GM21447 (cell line): ENCODE results near the gene SPAG4.

ENCODE experiments used
- ATAC-seq: cut with Tn5 transposase; IDR thresholded peaks from one replicate; pipeline ENCODE4 v1.9.1; 2021; ENCODE audit not compliant: unreplicated experiment

SPAG4 gene

GRCh38 chr20:35619196-35620095, 3.8 kb downstream of the SPAG4 start:
- ATAC-seq, result peak; percentile 31

- ATAC-seq, result no peak
Measured at GRCh38 chr20:35620818-35621559, 5.4 kb downstream of the SPAG4 start.

GRCh38 chr20:35621560-35621946, 5.9 kb downstream of the SPAG4 start:
- ATAC-seq, result no peak

- no peak for ATAC-seq
Measured at GRCh38 chr20:35625584-35626385, 10.2 kb downstream of the SPAG4 start.

- ATAC-seq, result no peak
Measured at GRCh38 chr20:35626386-35627001, 10.9 kb downstream of the SPAG4 start.

- ATAC-seq, result no peak
Measured at GRCh38 chr20:35627121-35627520, 11.5 kb downstream of the SPAG4 start.

GRCh38 chr20:35629427-35630145, 14.0 kb downstream of the SPAG4 start:
- no peak for ATAC-seq

GRCh38 chr20:35630636-35631035, 15.0 kb downstream of the SPAG4 start:
- no peak for ATAC-seq

- ATAC-seq, result no peak
Measured at GRCh38 chr20:35632539-35633115, 17.0 kb downstream of the SPAG4 start.

- no peak for ATAC-seq
Measured at GRCh38 chr20:35635652-35636051, 20.0 kb downstream of the SPAG4 start.

GRCh38 chr20:35636095-35636494, 20.5 kb downstream of the SPAG4 start:
- ATAC-seq, result no peak

- no peak for ATAC-seq
Measured at GRCh38 chr20:35637276-35637675, 21.6 kb downstream of the SPAG4 start.

- ATAC-seq, result no peak
Measured at GRCh38 chr20:35638751-35639150, 23.1 kb downstream of the SPAG4 start.

GRCh38 chr20:35640724-35641123, 25.1 kb downstream of the SPAG4 start:
- no peak for ATAC-seq

GRCh38 chr20:35641743-35642142, 26.1 kb downstream of the SPAG4 start:
- no peak for ATAC-seq

GRCh38 chr20:35643045-35643444, 27.4 kb downstream of the SPAG4 start:
- ATAC-seq, result no peak

- ATAC-seq, result no peak
Measured at GRCh38 chr20:35644806-35645205, 29.2 kb downstream of the SPAG4 start.

GRCh38 chr20:35648836-35649235, 33.2 kb downstream of the SPAG4 start:
- ATAC-seq, result no peak

- no peak for ATAC-seq
Measured at GRCh38 chr20:35650632-35651031, 35.0 kb downstream of the SPAG4 start.

GRCh38 chr20:35651958-35652357, 36.3 kb downstream of the SPAG4 start:
- no peak for ATAC-seq
